CD4-positive, alpha-beta T cell (primary cell): ENCODE measurements around the gene SPSB4. TPM values are rescaled to one million over a fixed set of nuclear protein-coding genes. Genes with fewer than 3 reads are reported as not detected.

ENCODE experiments used
- ATAC-seq: fragments of 200-7000 bp; cut with Tn5 transposase; one replicate; pipeline ENCODE4 v1.10.0; 2022; ENCODE audit warnings: mild to moderate bottlenecking; ENCODE audit not compliant: poor library complexity
- CTCF ChIA-PET: fragments of 350-600 bp; sonication (Branson Sonifier 250); formaldehyde crosslinking; loops from one replicate; lab custom pipeline; 2021; ENCODE audit warnings: antibody characterized with exemption, inconsistent platforms; lab: Charles Lee
- POLR2A ChIA-PET: fragments of 350-600 bp; sonication (Branson Sonifier 250); formaldehyde crosslinking; loops from one replicate; lab custom pipeline; 2021; ENCODE audit warnings: antibody characterized with exemption, inconsistent platforms; lab: Charles Lee
- DNase-seq, 14 experiments: peaks; one replicate each; pipeline ENCODE4 v3.0.0-alpha.2; 2013 to 2020; ENCODE audit warnings: mixed read lengths in 2 of 14
- H3K27ac ChIP-seq, 2 donors: one replicate each; pipeline versions ENCODE4 v1.5.1 to v1.7.0; 2013; ENCODE audit warnings: low read length in 2 of 2, low read depth in 1 of 2, mild to moderate bottlenecking in 1 of 2
- H3K27me3 ChIP-seq, 2 experiments: 1 replicate in 1 of 2; 2 replicates in 1 of 2; pipeline versions ENCODE4 v1.6.1 to v1.7.0; 2013; ENCODE audit warnings: low read length in 2 of 2, control low read depth in 1 of 2, mild to moderate bottlenecking in 1 of 2, moderate library complexity in 1 of 2; ENCODE audit not compliant: insufficient read depth in 2 of 2, control insufficient read depth in 1 of 2
- H3K36me3 ChIP-seq: one replicate; pipeline ENCODE4 v1.6.1; 2013; ENCODE audit warnings: low read length, control low read depth; ENCODE audit not compliant: insufficient read depth
- H3K4me1 ChIP-seq: one replicate; pipeline ENCODE4 v1.6.1; 2013; ENCODE audit warnings: low read length, control low read depth; ENCODE audit not compliant: insufficient read depth
- H3K4me3 ChIP-seq: one replicate; pipeline ENCODE4 v1.5.1; 2013; ENCODE audit warnings: mild to moderate bottlenecking, low read length, moderate library complexity
- H3K9me3 ChIP-seq, 2 experiments: 1 replicate in 1 of 2; 2 replicates in 1 of 2; pipeline versions ENCODE4 v1.6.1 to v1.7.0; 2013; ENCODE audit warnings: low read length in 2 of 2, mild to moderate bottlenecking in 2 of 2, control low read depth in 1 of 2, moderate library complexity in 1 of 2; ENCODE audit not compliant: control insufficient read depth in 1 of 2, insufficient read depth in 1 of 2
- H3K27ac Mint-ChIP-seq: one replicate; pipeline ENCODE4 v1.8.0; 2020; ENCODE audit warnings: mixed read lengths
- H3K27me3 Mint-ChIP-seq: one replicate; pipeline ENCODE4 v1.8.0; 2021; ENCODE audit warnings: mixed read lengths
- H3K36me3 Mint-ChIP-seq: one replicate; pipeline ENCODE4 v1.8.0; 2021; ENCODE audit warnings: low read depth, mixed read lengths
- H3K4me1 Mint-ChIP-seq: one replicate; pipeline ENCODE4 v1.8.0; 2021; ENCODE audit warnings: low read depth, mixed read lengths
- H3K4me3 Mint-ChIP-seq: one replicate; pipeline ENCODE4 v1.8.0; 2020; ENCODE audit warnings: mild to moderate bottlenecking, mixed read lengths
- H3K9me3 Mint-ChIP-seq: one replicate; pipeline ENCODE4 v1.8.0; 2020; ENCODE audit warnings: mixed read lengths
- intact Hi-C, 2 experiments: fragments of 100-400 bp; cut with DNase I in 1 of 2; cut with micrococcal nuclease in 1 of 2; formaldehyde crosslinking; loops; one replicate each; pipeline versions ENCODE4 v1.15.1 to v1.9.0; 2023 to 2025; cut with DNase I, micrococcal nuclease
- total RNA-seq, 174 experiments: library from RNA in 2 of 174; stranded (reverse) in 2 of 174; gene quantifications; one replicate each; pipeline ENCODE4 v1.2.3 and lab custom pipeline; 2021 to 2026
- TF ChIP-seq, protein P1 (sequence below): fragments of 200-600 bp; IDR thresholded peaks from one replicate; pipeline ENCODE4 v1.8.0; 2022; ENCODE audit warnings: antibody characterized with exemption, mild to moderate bottlenecking

SPSB4 gene
- total RNA-seq, 2 experiments from 2014 or later, result not detected

DNA sequence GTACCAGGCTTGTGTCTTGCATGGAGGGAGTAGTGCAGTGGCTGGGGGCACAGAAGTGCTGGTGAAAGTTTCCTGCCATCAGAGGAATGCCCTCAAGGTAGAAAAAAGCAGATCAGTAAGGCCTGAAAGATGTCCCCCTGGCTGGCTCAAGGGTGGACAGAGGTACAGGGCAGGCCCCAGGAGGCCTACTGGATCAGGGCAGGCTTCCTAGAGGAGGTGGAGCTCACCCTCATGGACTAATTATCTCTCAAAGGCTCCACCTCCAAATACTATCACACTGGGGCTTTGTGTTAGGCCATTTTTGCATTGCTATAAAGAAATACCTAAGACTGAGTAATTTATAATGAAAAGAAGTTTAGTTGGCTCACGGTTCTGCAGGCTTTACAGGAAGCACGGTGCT lies 7.8 kb downstream of the SPSB4 start:
- Histone ChIP-seq H3K4me3 (no peak overlapping the region), H3K36me3 (no peaks in the 10 kb centered on the region), H3K4me1 (no peaks in the 10 kb centered on the region), H3K27me3 (peaks cover 0 to 3% of the 10 kb centered on the region in 2 experiments), H3K9me3 (peaks cover 0 to 3% of the 10 kb centered on the region in 2 experiments), H3K27ac (no peak overlapping the region)
- ChIA-PET CTCF (no interaction called here), POLR2A (no interaction called here)
- TF ChIP-seq, protein P1, sequence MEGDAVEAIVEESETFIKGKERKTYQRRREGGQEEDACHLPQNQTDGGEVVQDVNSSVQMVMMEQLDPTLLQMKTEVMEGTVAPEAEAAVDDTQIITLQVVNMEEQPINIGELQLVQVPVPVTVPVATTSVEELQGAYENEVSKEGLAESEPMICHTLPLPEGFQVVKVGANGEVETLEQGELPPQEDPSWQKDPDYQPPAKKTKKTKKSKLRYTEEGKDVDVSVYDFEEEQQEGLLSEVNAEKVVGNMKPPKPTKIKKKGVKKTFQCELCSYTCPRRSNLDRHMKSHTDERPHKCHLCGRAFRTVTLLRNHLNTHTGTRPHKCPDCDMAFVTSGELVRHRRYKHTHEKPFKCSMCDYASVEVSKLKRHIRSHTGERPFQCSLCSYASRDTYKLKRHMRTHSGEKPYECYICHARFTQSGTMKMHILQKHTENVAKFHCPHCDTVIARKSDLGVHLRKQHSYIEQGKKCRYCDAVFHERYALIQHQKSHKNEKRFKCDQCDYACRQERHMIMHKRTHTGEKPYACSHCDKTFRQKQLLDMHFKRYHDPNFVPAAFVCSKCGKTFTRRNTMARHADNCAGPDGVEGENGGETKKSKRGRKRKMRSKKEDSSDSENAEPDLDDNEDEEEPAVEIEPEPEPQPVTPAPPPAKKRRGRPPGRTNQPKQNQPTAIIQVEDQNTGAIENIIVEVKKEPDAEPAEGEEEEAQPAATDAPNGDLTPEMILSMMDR, result no peak
- Mint-ChIP-seq H3K27ac (no peak overlapping the region), H3K4me3 (no peak overlapping the region), H3K27me3 (peaks cover 18% of the 10 kb centered on the region), H3K9me3 (peaks cover 3% of the 10 kb centered on the region), H3K36me3 (no peaks in the 10 kb centered on the region), H3K4me1 (no peaks in the 10 kb centered on the region)
- no peak for DNase-seq
- intact Hi-C loops, result no loop called here
- no peak for ATAC-seq

- no peak for DNase-seq
- TF ChIP-seq, protein P1, result no peak
- no peak for ATAC-seq
- Histone ChIP-seq H3K27me3 (no peaks in the 10 kb centered on the region), H3K9me3 (peaks cover 0 to 3% of the 10 kb centered on the region in 2 experiments), H3K36me3 (no peaks in the 10 kb centered on the region), H3K4me3 (no peak overlapping the region), H3K27ac (no peak overlapping the region), H3K4me1 (no peaks in the 10 kb centered on the region)
- H3K4me1 Mint-ChIP-seq, result no peaks in the 10 kb centered on the region
- H3K4me3 Mint-ChIP-seq, result no peak overlapping the region
- no peak overlapping the region for H3K27ac Mint-ChIP-seq
- intact Hi-C loops, result no loop called here
- ChIA-PET CTCF (no interaction called here), POLR2A (no interaction called here)
- H3K27me3 Mint-ChIP-seq, result peaks cover 16% of the 10 kb centered on the region
- peaks cover 4% of the 10 kb centered on the region for H3K9me3 Mint-ChIP-seq
- no peaks in the 10 kb centered on the region for H3K36me3 Mint-ChIP-seq
Observed at GRCh38 chr3:141059816-141060215, 8.7 kb downstream of the SPSB4 start.

DNA sequence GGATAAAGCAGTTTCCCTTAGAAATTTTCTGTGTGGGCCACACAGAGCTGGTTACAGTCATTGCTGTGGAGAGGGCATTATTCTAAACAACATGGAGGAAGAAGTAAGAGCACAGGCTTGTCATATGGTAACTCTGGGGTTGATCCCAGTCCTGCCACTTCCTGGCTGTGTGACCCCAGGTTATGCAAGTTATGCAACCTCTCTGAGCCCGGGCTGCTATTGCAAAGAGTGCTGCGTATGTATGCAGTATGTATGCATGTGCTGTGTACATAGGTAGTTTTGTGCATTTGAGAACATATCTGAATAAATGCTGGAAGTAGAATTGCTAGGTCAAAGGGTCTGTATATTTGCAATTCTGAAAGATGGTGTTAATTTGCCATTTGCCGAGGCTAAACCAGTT lies 9.2 kb downstream of the SPSB4 start:
- intact Hi-C loops, result no loop called here
- H3K4me3 Mint-ChIP-seq, result no peak overlapping the region
- no peak overlapping the region for H3K27ac Mint-ChIP-seq
- peaks cover 4% of the 10 kb centered on the region for H3K9me3 Mint-ChIP-seq
- POLR2A ChIA-PET, result no interaction called here
- TF ChIP-seq, protein P1, result no peak
- Histone ChIP-seq H3K4me1 (no peaks in the 10 kb centered on the region), H3K36me3 (no peaks in the 10 kb centered on the region), H3K27me3 (no peaks in the 10 kb centered on the region), H3K9me3 (peaks cover 0 to 3% of the 10 kb centered on the region in 2 experiments), H3K27ac (no peak overlapping the region), H3K4me3 (no peak overlapping the region)
- DNase-seq (no peak), ATAC-seq (no peak)
- no peaks in the 10 kb centered on the region for H3K36me3 Mint-ChIP-seq
- H3K27me3 Mint-ChIP-seq, result peaks cover 11% of the 10 kb centered on the region
- H3K4me1 Mint-ChIP-seq, result no peaks in the 10 kb centered on the region
- CTCF ChIA-PET, result no interaction called here
